Measurements from ENCODE around the gene TMEM81.

DNA sequence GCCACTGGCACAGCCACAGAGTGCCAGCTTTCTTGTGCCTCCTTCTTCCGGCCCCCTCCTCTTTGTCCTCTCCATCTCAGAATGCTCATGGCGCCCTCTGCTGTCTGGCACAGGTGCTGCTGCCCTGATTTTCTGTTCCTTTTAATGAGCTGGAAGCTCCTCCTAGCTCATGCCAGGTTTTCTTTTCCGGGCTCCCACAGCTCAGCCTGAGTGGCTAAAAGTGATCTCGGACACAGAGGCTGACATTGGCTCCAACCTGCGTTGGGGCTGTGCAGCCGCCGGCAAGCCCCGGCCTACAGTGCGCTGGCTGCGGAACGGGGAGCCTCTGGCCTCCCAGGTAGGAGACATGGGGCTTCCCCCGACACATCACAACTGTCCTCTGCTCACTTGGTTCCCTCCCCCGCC lies 22.6 kb downstream of the TMEM81 start:
- TF ChIP-seq, protein P1, sequence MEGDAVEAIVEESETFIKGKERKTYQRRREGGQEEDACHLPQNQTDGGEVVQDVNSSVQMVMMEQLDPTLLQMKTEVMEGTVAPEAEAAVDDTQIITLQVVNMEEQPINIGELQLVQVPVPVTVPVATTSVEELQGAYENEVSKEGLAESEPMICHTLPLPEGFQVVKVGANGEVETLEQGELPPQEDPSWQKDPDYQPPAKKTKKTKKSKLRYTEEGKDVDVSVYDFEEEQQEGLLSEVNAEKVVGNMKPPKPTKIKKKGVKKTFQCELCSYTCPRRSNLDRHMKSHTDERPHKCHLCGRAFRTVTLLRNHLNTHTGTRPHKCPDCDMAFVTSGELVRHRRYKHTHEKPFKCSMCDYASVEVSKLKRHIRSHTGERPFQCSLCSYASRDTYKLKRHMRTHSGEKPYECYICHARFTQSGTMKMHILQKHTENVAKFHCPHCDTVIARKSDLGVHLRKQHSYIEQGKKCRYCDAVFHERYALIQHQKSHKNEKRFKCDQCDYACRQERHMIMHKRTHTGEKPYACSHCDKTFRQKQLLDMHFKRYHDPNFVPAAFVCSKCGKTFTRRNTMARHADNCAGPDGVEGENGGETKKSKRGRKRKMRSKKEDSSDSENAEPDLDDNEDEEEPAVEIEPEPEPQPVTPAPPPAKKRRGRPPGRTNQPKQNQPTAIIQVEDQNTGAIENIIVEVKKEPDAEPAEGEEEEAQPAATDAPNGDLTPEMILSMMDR (IDR thresholded peaks at IDR 0.05): peak; percentile 80 to 96 (median 87)
- TF ChIP-seq POLR2A (IDR thresholded peaks at IDR 0.05): no peak
- no peak for TF ChIP-seq EP300 (IDR thresholded peaks at IDR 0.05)
